WTC11 (cell line): ENCODE data around the gene SUDS3.

Experiments
- CTCF ChIP-seq: fragments of 200-600 bp; IDR thresholded peaks from 2 replicates; pipeline ENCODE4 v1.8.0; 2022; ENCODE audit warnings: antibody characterized with exemption
- FOXP1 ChIP-seq: sonication (generic); formaldehyde crosslinking; IDR thresholded peaks from 2 replicates; pipeline ENCODE4 v1.8.0; 2022; ENCODE audit warnings: missing genetic modification reagents, mild to moderate bottlenecking, moderate library complexity, borderline replicate concordance
- MAX ChIP-seq: sonication (generic); formaldehyde crosslinking; IDR thresholded peaks from 2 replicates; pipeline ENCODE4 v1.8.0; 2022; ENCODE audit warnings: mild to moderate bottlenecking, missing genetic modification reagents
- RELA ChIP-seq: sonication (generic); formaldehyde crosslinking; IDR thresholded peaks from 2 replicates; pipeline ENCODE4 v1.8.1; 2022; ENCODE audit warnings: missing genetic modification reagents, mild to moderate bottlenecking, borderline replicate concordance
- USF1 ChIP-seq: sonication (generic); formaldehyde crosslinking; IDR thresholded peaks from 2 replicates; pipeline ENCODE4 v1.8.0; 2022; ENCODE audit warnings: mild to moderate bottlenecking, missing genetic modification reagents
- ZNF138 ChIP-seq: sonication (generic); formaldehyde crosslinking; conservative IDR thresholded peaks from 2 replicates; pipeline ENCODE4 v1.8.1; 2022; ENCODE audit warnings: mild to moderate bottlenecking, moderate library complexity, missing genetic modification reagents
- TF ChIP-seq, protein P1 (sequence below): sonication (generic); formaldehyde crosslinking; IDR thresholded peaks from 2 replicates; pipeline ENCODE4 v1.8.1; 2023; ENCODE audit warnings: mild to moderate bottlenecking, moderate library complexity, missing genetic modification reagents
- TF ChIP-seq, protein P2 (sequence below): sonication (generic); formaldehyde crosslinking; IDR thresholded peaks from 2 replicates; pipeline ENCODE4 v1.8.1; 2022; ENCODE audit warnings: low read depth, mild to moderate bottlenecking, moderate library complexity, missing genetic modification reagents, borderline replicate concordance
- TF ChIP-seq, protein P3 (sequence below): sonication (generic); formaldehyde crosslinking; IDR thresholded peaks from 2 replicates; pipeline ENCODE4 v1.8.1; 2023; ENCODE audit warnings: mild to moderate bottlenecking, missing genetic modification reagents, borderline replicate concordance

GRCh38 chr12:118368821-118369220 lies 7.5 kb upstream of the SUDS3 start:
- no peak for TF ChIP-seq MAX
- TF ChIP-seq FOXP1 (CRISPR knock-in tag): no peak
- TF ChIP-seq, protein P1, sequence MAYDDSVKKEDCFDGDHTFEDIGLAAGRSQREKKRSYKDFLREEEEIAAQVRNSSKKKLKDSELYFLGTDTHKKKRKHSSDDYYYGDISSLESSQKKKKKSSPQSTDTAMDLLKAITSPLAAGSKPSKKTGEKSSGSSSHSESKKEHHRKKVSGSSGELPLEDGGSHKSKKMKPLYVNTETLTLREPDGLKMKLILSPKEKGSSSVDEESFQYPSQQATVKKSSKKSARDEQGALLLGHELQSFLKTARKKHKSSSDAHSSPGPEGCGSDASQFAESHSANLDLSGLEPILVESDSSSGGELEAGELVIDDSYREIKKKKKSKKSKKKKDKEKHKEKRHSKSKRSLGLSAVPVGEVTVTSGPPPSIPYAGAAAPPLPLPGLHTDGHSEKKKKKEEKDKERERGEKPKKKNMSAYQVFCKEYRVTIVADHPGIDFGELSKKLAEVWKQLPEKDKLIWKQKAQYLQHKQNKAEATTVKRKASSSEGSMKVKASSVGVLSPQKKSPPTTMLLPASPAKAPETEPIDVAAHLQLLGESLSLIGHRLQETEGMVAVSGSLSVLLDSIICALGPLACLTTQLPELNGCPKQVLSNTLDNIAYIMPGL (CRISPR knock-in tag): no peak
- no peak for TF ChIP-seq CTCF
- no peak for TF ChIP-seq USF1 (CRISPR knock-in tag)
- TF ChIP-seq, protein P2, sequence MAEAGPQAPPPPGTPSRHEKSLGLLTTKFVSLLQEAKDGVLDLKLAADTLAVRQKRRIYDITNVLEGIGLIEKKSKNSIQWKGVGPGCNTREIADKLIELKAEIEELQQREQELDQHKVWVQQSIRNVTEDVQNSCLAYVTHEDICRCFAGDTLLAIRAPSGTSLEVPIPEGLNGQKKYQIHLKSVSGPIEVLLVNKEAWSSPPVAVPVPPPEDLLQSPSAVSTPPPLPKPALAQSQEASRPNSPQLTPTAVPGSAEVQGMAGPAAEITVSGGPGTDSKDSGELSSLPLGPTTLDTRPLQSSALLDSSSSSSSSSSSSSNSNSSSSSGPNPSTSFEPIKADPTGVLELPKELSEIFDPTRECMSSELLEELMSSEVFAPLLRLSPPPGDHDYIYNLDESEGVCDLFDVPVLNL: no peak
- no peak for TF ChIP-seq RELA (CRISPR knock-in tag)
- no peak for TF ChIP-seq ZNF138 (CRISPR knock-in tag)
- TF ChIP-seq, protein P3, sequence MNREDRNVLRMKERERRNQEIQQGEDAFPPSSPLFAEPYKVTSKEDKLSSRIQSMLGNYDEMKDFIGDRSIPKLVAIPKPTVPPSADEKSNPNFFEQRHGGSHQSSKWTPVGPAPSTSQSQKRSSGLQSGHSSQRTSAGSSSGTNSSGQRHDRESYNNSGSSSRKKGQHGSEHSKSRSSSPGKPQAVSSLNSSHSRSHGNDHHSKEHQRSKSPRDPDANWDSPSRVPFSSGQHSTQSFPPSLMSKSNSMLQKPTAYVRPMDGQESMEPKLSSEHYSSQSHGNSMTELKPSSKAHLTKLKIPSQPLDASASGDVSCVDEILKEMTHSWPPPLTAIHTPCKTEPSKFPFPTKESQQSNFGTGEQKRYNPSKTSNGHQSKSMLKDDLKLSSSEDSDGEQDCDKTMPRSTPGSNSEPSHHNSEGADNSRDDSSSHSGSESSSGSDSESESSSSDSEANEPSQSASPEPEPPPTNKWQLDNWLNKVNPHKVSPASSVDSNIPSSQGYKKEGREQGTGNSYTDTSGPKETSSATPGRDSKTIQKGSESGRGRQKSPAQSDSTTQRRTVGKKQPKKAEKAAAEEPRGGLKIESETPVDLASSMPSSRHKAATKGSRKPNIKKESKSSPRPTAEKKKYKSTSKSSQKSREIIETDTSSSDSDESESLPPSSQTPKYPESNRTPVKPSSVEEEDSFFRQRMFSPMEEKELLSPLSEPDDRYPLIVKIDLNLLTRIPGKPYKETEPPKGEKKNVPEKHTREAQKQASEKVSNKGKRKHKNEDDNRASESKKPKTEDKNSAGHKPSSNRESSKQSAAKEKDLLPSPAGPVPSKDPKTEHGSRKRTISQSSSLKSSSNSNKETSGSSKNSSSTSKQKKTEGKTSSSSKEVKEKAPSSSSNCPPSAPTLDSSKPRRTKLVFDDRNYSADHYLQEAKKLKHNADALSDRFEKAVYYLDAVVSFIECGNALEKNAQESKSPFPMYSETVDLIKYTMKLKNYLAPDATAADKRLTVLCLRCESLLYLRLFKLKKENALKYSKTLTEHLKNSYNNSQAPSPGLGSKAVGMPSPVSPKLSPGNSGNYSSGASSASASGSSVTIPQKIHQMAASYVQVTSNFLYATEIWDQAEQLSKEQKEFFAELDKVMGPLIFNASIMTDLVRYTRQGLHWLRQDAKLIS (CRISPR knock-in tag): no peak
